WTC11 (cell line): Measurements from ENCODE around the gene TMEM198. TPM values are rescaled to one million over a fixed set of nuclear protein-coding genes. Genes with fewer than 3 reads are reported as not detected.

Experiments used
- ATF3 ChIP-seq: sonication (generic); formaldehyde crosslinking; conservative IDR thresholded peaks from 2 replicates; pipeline ENCODE4 v1.8.1; 2022; ENCODE audit warnings: mild to moderate bottlenecking, missing genetic modification reagents
- CDX4 ChIP-seq: fragments of 250-450 bp; sonication (Bioruptor Pico); IDR thresholded peaks from 2 replicates; pipeline ENCODE4 v1.9.0; 2021; ENCODE audit warnings: moderate library complexity, mild to moderate bottlenecking, inconsistent platforms, borderline replicate concordance
- CREB1 ChIP-seq: sonication (generic); formaldehyde crosslinking; IDR thresholded peaks from 2 replicates; pipeline ENCODE4 v1.8.0; 2023; ENCODE audit warnings: mild to moderate bottlenecking, missing genetic modification reagents
- CREM ChIP-seq: sonication (generic); formaldehyde crosslinking; IDR thresholded peaks from 2 replicates; pipeline ENCODE4 v1.8.1; 2022; ENCODE audit warnings: mild to moderate bottlenecking, missing genetic modification reagents, moderate library complexity
- E2F1 ChIP-seq: sonication (generic); formaldehyde crosslinking; IDR thresholded peaks from 2 replicates; pipeline ENCODE4 v1.8.0; 2022; ENCODE audit warnings: mild to moderate bottlenecking, missing genetic modification reagents
- FOXJ3 ChIP-seq: sonication (generic); formaldehyde crosslinking; IDR thresholded peaks from 2 replicates; pipeline ENCODE4 v1.9.0; 2021; ENCODE audit warnings: missing genetic modification reagents, mild to moderate bottlenecking, borderline replicate concordance
- FOXP4 ChIP-seq: sonication (generic); formaldehyde crosslinking; IDR thresholded peaks from 2 replicates; pipeline ENCODE4 v1.8.0; 2022; ENCODE audit warnings: mild to moderate bottlenecking, missing genetic modification reagents
- GTF2I ChIP-seq: fragments of 250-450 bp; sonication (Bioruptor Pico); conservative IDR thresholded peaks from 2 replicates; pipeline ENCODE4 v1.4.0; 2021; ENCODE audit warnings: mild to moderate bottlenecking
- KAT7 ChIP-seq: sonication (generic); formaldehyde crosslinking; IDR thresholded peaks from 2 replicates; pipeline ENCODE4 v1.8.1; 2023; ENCODE audit warnings: missing genetic modification reagents, mild to moderate bottlenecking, borderline replicate concordance
- OVOL2 ChIP-seq: fragments of 250-450 bp; sonication (Bioruptor Pico); IDR thresholded peaks from 2 replicates; pipeline ENCODE4 v1.9.0; 2021; ENCODE audit warnings: mild to moderate bottlenecking, borderline replicate concordance
- PREB ChIP-seq: sonication (generic); formaldehyde crosslinking; IDR thresholded peaks from 2 replicates; pipeline ENCODE4 v1.8.1; 2022; ENCODE audit warnings: mild to moderate bottlenecking, missing genetic modification reagents, moderate library complexity, borderline replicate concordance
- SOX15 ChIP-seq: fragments of 250-450 bp; sonication (Bioruptor Pico); IDR thresholded peaks from 2 replicates; pipeline ENCODE4 v1.9.0; 2021; ENCODE audit warnings: mild to moderate bottlenecking
- STAT6 ChIP-seq: sonication (generic); formaldehyde crosslinking; conservative IDR thresholded peaks from 2 replicates; pipeline ENCODE4 v1.8.1; 2023; ENCODE audit warnings: mild to moderate bottlenecking, low read depth, missing genetic modification reagents, moderate library complexity
- USF1 ChIP-seq: sonication (generic); formaldehyde crosslinking; IDR thresholded peaks from 2 replicates; pipeline ENCODE4 v1.8.0; 2022; ENCODE audit warnings: mild to moderate bottlenecking, missing genetic modification reagents
- USF2 ChIP-seq: sonication (generic); formaldehyde crosslinking; IDR thresholded peaks from 2 replicates; pipeline ENCODE4 v1.8.1; 2023; ENCODE audit warnings: mild to moderate bottlenecking, missing genetic modification reagents, moderate library complexity
- ZBTB43 ChIP-seq: sonication (generic); formaldehyde crosslinking; IDR thresholded peaks from 2 replicates; pipeline ENCODE4 v1.8.1; 2023; ENCODE audit warnings: mild to moderate bottlenecking, missing genetic modification reagents
- ZMAT4 ChIP-seq: fragments of 250-450 bp; sonication (Bioruptor Pico); IDR thresholded peaks from 2 replicates; pipeline ENCODE4 v1.9.0; 2021; ENCODE audit warnings: mild to moderate bottlenecking
- ZNF138 ChIP-seq: sonication (generic); formaldehyde crosslinking; conservative IDR thresholded peaks from 2 replicates; pipeline ENCODE4 v1.8.1; 2022; ENCODE audit warnings: mild to moderate bottlenecking, moderate library complexity, missing genetic modification reagents
- ZNF232 ChIP-seq: sonication (generic); formaldehyde crosslinking; IDR thresholded peaks from 2 replicates; pipeline ENCODE4 v1.8.0; 2022; ENCODE audit warnings: mild to moderate bottlenecking, missing genetic modification reagents
- ZNF396 ChIP-seq: fragments of 250-450 bp; sonication (Bioruptor Pico); IDR thresholded peaks from 2 replicates; pipeline ENCODE4 v1.8.0; 2021; ENCODE audit warnings: mild to moderate bottlenecking, moderate library complexity, borderline replicate concordance
- ZNF532 ChIP-seq: fragments of 250-450 bp; sonication (Bioruptor Pico); IDR thresholded peaks from 2 replicates; pipeline ENCODE4 v1.9.0; 2021; ENCODE audit warnings: mild to moderate bottlenecking, borderline replicate concordance
- total RNA-seq: library from RNA; stranded (reverse); gene quantifications from 3 replicates; pipeline ENCODE4 v1.2.3, GENCODE V29; 2021

Gene TMEM198
- total RNA-seq, 1 experiment from 2014 or later: 7.1 TPM

- TF ChIP-seq ZBTB43 (CRISPR knock-in tag) (peak; percentile 83), STAT6 (CRISPR knock-in tag) (no peak), USF1 (no peak), ZNF138 (CRISPR knock-in tag) (peak; percentile 55; the same call in 1 of the 2 replicates), E2F1 (CRISPR knock-in tag) (no peak), ZNF532 (CRISPR knock-in tag) (no peak), FOXJ3 (no peak), CDX4 (no peak), FOXP4 (CRISPR knock-in tag) (0 out of 2 replicates have a peak, but pooled peaks have one; percentile 47), KAT7 (CRISPR knock-in tag) (no peak), ZMAT4 (CRISPR knock-in tag) (no peak), OVOL2 (CRISPR knock-in tag) (no peak), ZNF396 (CRISPR knock-in tag) (no peak), CREM (peak; percentile 96), CREB1 (CRISPR knock-in tag) (no peak), SOX15 (no peak), GTF2I (no peak), USF2 (no peak), ZNF232 (CRISPR knock-in tag) (no peak; the same call in 1 of the 2 replicates), PREB (CRISPR knock-in tag) (no peak), ATF3 (CRISPR knock-in tag) (0 out of 2 replicates have a peak, but pooled peaks have one; percentile 32)
These were observed at the start of gene TMEM198, which contains the start of gene CHPF (continued) for GRCh38 chr2:219543596-219544358.
